Inferior parietal cortex (tissue), 1 donor: ENCODE data around the gene GOLT1B.

Source experiments
- DNase-seq: peaks from one replicate; pipeline ENCODE4 v3.0.0-alpha.2; 2016; ENCODE audit errors: extremely low spot score

GOLT1B gene

GRCh38 chr12:21566223-21566906, 64.8 kb downstream of the GOLT1B start:
- no peak for DNase-seq

DNA sequence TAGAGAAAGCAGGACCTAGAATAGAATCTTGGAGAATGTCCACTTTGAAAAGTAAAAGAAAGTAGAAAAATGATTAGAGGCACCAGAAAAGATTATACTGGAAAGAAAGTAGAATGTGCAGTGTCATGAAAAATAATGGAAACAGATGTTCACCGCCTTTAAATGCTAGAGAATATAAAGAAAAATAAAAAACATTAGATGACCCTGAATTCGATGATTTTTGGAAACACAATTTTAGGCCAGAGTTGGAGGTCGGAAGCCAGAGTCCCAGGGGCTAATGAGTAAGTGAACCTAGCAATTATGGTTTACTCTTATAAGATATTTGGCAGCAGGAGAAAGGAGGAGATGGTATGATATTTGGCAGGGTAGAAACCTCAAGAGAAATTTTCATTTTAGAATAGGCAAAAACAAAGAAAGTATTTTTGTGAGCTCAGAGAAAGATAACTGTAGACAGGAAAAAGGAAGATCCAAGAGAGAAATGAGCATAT, 65.4 kb downstream of the GOLT1B start:
- no peak for DNase-seq
